CD14-positive monocyte (primary cell): ENCODE measurements around the gene PTRHD1. TPM values are rescaled to one million over a fixed set of nuclear protein-coding genes. Genes with fewer than 3 reads are reported as not detected.

ENCODE experiments used
- DNase-seq, 3 donors: peaks; one replicate each; pipeline ENCODE4 v3.0.0-alpha.2; 2011 to 2022
- H2AFZ ChIP-seq: 2 replicates; pipeline ENCODE4 v1.6.0; 2012; ENCODE audit warnings: mild to moderate bottlenecking, low read depth, low read length, inconsistent platforms; ENCODE audit not compliant: insufficient read depth, poor library complexity, severe bottlenecking
- H3K27ac ChIP-seq, 2 donors: 1 replicate in 1 of 2; 2 replicates in 1 of 2; pipeline ENCODE4 v1.5.1; 2012 to 2013; ENCODE audit warnings: low read length in 2 of 2, control low read depth in 1 of 2, inconsistent platforms in 1 of 2, low read depth in 1 of 2, mild to moderate bottlenecking in 1 of 2
- H3K27me3 ChIP-seq, 2 donors: one replicate each; pipeline versions ENCODE4 v1.6.0 to v1.6.1; 2011 to 2013; ENCODE audit warnings: low read length in 2 of 2; ENCODE audit not compliant: control insufficient read depth in 2 of 2, insufficient read depth in 2 of 2
- H3K36me3 ChIP-seq, 2 donors: replicated peaks in 1 of 2; 1 replicate in 1 of 2; 2 replicates in 1 of 2; pipeline versions ENCODE4 v1.5.1 to v1.6.1; 2012 to 2013; ENCODE audit warnings: low read length in 2 of 2, control low read depth in 1 of 2, inconsistent platforms in 1 of 2, mild to moderate bottlenecking in 1 of 2; ENCODE audit not compliant: insufficient read depth in 2 of 2, control insufficient read depth in 1 of 2
- H3K4me1 ChIP-seq, 2 donors: 1 replicate in 1 of 2; 2 replicates in 1 of 2; pipeline versions ENCODE4 v1.5.1 to v1.6.1; 2012 to 2013; ENCODE audit warnings: low read length in 2 of 2, control low read depth in 1 of 2, inconsistent platforms in 1 of 2, mild to moderate bottlenecking in 1 of 2, moderate library complexity in 1 of 2; ENCODE audit not compliant: insufficient read depth in 2 of 2, control insufficient read depth in 1 of 2
- H3K4me2 ChIP-seq: replicated peaks from 2 replicates; pipeline ENCODE3; 2012; ENCODE audit warnings: low read length, moderate library complexity, mild to moderate bottlenecking; ENCODE audit not compliant: poor library complexity, severe bottlenecking; ENCODE audit errors: extremely low read depth
- H3K4me3 ChIP-seq, 3 experiments: fragments of 200-600 bp in 1 of 3; sonication (generic) in 1 of 3; replicated peaks in 1 of 3; 1 replicate in 2 of 3; 2 replicates in 1 of 3; pipeline ENCODE4 v1.5.1; 2011 to 2013; ENCODE audit warnings: low read length in 3 of 3, mild to moderate bottlenecking in 3 of 3, control low read depth in 2 of 3, low read depth in 2 of 3, inconsistent platforms in 1 of 3, moderate library complexity in 1 of 3
- H3K79me2 ChIP-seq: 2 replicates; pipeline ENCODE4 v1.6.0; 2012; ENCODE audit warnings: mild to moderate bottlenecking, control low read depth, inconsistent platforms, low read length, moderate library complexity; ENCODE audit not compliant: insufficient read depth
- H3K9ac ChIP-seq: 2 replicates; pipeline ENCODE4 v1.6.0; 2017; ENCODE audit warnings: low read length, mild to moderate bottlenecking; ENCODE audit not compliant: insufficient read depth, poor library complexity, severe bottlenecking
- H3K9me3 ChIP-seq, 2 donors: replicated peaks in 1 of 2; 1 replicate in 1 of 2; 2 replicates in 1 of 2; pipeline versions ENCODE4 v1.5.1 to v1.6.1; 2012 to 2013; ENCODE audit warnings: low read length in 2 of 2, control low read depth in 1 of 2; ENCODE audit not compliant: control insufficient read depth in 1 of 2, insufficient read depth in 1 of 2
- H4K20me1 ChIP-seq: 2 replicates; pipeline ENCODE4 v1.6.0; 2012; ENCODE audit warnings: mild to moderate bottlenecking, low read length, control low read depth, moderate library complexity; ENCODE audit not compliant: insufficient read depth
- H3K27ac Mint-ChIP-seq, 7 donors: one replicate each; pipeline ENCODE4 v1.8.0; 2020; ENCODE audit warnings: mild to moderate bottlenecking in 7 of 7, mixed read lengths in 7 of 7, moderate library complexity in 6 of 7, inconsistent platforms in 2 of 7
- H3K27me3 Mint-ChIP-seq, 3 donors: one replicate each; pipeline ENCODE4 v1.8.0; 2021 to 2022; ENCODE audit warnings: low read depth in 3 of 3, mild to moderate bottlenecking in 3 of 3, mixed read lengths in 3 of 3, moderate library complexity in 3 of 3, inconsistent platforms in 1 of 3
- H3K36me3 Mint-ChIP-seq, 2 donors: one replicate each; pipeline ENCODE4 v1.8.0; 2020; ENCODE audit warnings: mixed read lengths in 2 of 2, inconsistent platforms in 1 of 2, mild to moderate bottlenecking in 1 of 2
- H3K4me1 Mint-ChIP-seq: one replicate; pipeline ENCODE4 v1.8.0; 2020; ENCODE audit warnings: mild to moderate bottlenecking, mixed read lengths
- H3K4me3 Mint-ChIP-seq, 2 donors: one replicate each; pipeline ENCODE4 v1.8.0; 2020; ENCODE audit warnings: mild to moderate bottlenecking in 2 of 2, mixed read lengths in 2 of 2, moderate library complexity in 1 of 2
- H3K9me3 Mint-ChIP-seq, 7 donors: one replicate each; pipeline ENCODE4 v1.8.0; 2020 to 2022; ENCODE audit warnings: mixed read lengths in 7 of 7, mild to moderate bottlenecking in 6 of 7, moderate library complexity in 6 of 7, inconsistent platforms in 2 of 7
- WGBS: methylation state at CpG from one replicate; pipeline ENCODE4 v1.1.5; 2013; ENCODE audit warnings: missing lambda C conversion rate; ENCODE audit not compliant: insufficient coverage; 5-methylcytosine and 5-hydroxymethylcytosine counted together
- intact Hi-C, 2 donors: fragments of 100-400 bp; cut with micrococcal nuclease; formaldehyde crosslinking; loops; one replicate each; pipeline versions ENCODE4 v1.15.0 to v1.15.1; 2023
- polyA plus RNA-seq, 3 donors: library from polyadenylated mRNA; depleted of rRNA in 1 of 3; unstranded in 2 of 3; stranded (reverse) in 1 of 3; fragments of 300-500 nt in 2 of 3; fragments of >200 nt in 1 of 3; fragmentation: Illumina TruSeq in 2 of 3; gene quantifications; 1 replicate in 2 of 3; 2 replicates in 1 of 3; pipeline ENCODE4 v1.2.3, GENCODE V29; 2012 to 2021
- TF ChIP-seq, protein P1 (sequence below): fragments of 200-600 bp; IDR thresholded peaks from one replicate; pipeline ENCODE4 v1.8.0; 2022; ENCODE audit warnings: antibody characterized with exemption, mild to moderate bottlenecking

Gene PTRHD1
- polyA plus RNA-seq, 3 donors = 20.3 to 86.2 (median 78.6) TPM

DNA sequence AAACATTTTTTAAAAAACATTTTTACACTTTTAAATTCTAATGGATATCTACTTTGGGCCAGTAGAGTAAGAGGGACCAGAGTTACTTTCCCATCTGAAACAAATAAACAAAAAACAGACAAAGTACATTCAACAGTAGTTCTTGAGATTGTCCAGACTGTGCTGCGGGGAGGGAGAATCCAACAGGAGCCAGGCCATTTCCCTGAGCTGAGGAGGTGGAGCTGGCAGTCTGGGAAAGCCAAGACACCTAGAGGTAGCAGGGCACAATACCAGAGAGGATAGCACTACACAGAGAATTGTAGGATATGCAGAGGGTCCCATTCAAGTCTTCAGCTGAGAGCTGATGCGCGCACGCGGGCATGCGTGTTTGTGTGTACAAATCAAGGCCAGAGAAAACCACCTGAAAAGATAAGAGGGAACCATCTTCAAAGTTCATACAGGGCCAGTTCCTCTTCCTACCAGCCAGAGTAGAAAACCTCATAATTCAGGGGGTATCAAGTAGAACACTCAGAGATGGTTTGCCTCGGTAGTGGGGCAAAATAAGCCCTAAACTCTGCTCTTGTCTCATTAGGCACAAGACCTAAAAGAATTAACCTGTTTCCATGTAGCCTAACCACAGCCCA is 44.0 kb downstream of the PTRHD1 start:
- Histone ChIP-seq H3K27me3 (no peaks in the 10 kb centered on the region), H3K9ac (no peak overlapping the region), H4K20me1 (peaks cover 3% of the 10 kb centered on the region), H3K4me1 (no peaks in the 10 kb centered on the region), H3K79me2 (no peaks in the 10 kb centered on the region), H3K27ac (no peak overlapping the region), H3K36me3 (peaks cover 41 to 86% of the 10 kb centered on the region in 2 donors), H3K4me3 (no peak overlapping the region), H3K9me3 (no peaks in the 10 kb centered on the region), H2AFZ (no peak overlapping the region), H3K4me2 (no peak overlapping the region)
- Mint-ChIP-seq H3K36me3 (peaks cover 32 to 57% of the 10 kb centered on the region in 2 donors), H3K4me3 (no peak overlapping the region), H3K27ac (peak overlapping the region in 1 of 7 donors; percentile 11), H3K27me3 (peaks cover 0 to 1% (median 0%) of the 10 kb centered on the region in 3 donors), H3K4me1 (no peaks in the 10 kb centered on the region), H3K9me3 (no peaks in the 10 kb centered on the region)
- TF ChIP-seq, protein P1, sequence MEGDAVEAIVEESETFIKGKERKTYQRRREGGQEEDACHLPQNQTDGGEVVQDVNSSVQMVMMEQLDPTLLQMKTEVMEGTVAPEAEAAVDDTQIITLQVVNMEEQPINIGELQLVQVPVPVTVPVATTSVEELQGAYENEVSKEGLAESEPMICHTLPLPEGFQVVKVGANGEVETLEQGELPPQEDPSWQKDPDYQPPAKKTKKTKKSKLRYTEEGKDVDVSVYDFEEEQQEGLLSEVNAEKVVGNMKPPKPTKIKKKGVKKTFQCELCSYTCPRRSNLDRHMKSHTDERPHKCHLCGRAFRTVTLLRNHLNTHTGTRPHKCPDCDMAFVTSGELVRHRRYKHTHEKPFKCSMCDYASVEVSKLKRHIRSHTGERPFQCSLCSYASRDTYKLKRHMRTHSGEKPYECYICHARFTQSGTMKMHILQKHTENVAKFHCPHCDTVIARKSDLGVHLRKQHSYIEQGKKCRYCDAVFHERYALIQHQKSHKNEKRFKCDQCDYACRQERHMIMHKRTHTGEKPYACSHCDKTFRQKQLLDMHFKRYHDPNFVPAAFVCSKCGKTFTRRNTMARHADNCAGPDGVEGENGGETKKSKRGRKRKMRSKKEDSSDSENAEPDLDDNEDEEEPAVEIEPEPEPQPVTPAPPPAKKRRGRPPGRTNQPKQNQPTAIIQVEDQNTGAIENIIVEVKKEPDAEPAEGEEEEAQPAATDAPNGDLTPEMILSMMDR = no peak
- no peak for DNase-seq
- 100% methylated on average over 6 of the region's 7 CpGs for WGBS
- intact Hi-C loops = no loop called here

DNA sequence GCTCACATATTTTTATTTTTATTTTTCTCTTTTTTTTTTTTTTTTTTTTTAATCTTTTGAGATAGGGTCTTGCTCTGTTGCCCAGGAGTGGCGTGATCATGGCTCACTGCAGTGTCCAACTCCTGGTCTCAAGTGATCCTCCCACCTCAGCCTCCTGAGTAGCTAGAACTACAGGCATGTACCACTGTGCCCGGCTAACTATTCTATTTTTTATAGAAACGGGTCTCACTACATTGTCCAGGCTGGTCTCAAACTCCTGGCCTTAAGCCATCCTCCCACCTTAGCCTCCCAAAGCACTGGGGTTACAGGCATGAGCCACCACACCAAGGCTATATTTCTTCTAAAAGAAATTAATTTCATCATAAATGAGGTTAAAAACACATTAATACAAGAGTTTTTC is 45.9 kb downstream of the PTRHD1 start:
- peaks cover 36 to 85% of the 10 kb centered on the region in 2 donors for H3K36me3 ChIP-seq
- H3K79me2 ChIP-seq = no peaks in the 10 kb centered on the region
- Mint-ChIP-seq H3K9me3 (no peaks in the 10 kb centered on the region), H3K4me1 (no peaks in the 10 kb centered on the region), H3K27ac (no peak overlapping the region), H3K36me3 (peaks cover 48 to 68% of the 10 kb centered on the region in 2 donors), H3K27me3 (peaks cover 0 to 1% (median 0%) of the 10 kb centered on the region in 3 donors), H3K4me3 (no peak overlapping the region)
- no peaks in the 10 kb centered on the region for H3K9me3 ChIP-seq
- H3K9ac ChIP-seq = no peak overlapping the region
- H3K4me3 ChIP-seq = no peak overlapping the region
- no peak overlapping the region for H3K4me2 ChIP-seq
- no peaks in the 10 kb centered on the region for H3K4me1 ChIP-seq
- TF ChIP-seq, protein P1 = no peak
- no peaks in the 10 kb centered on the region for H3K27me3 ChIP-seq
- no peak overlapping the region for H2AFZ ChIP-seq
- intact Hi-C loops = no loop called here
- peaks cover 8% of the 10 kb centered on the region for H4K20me1 ChIP-seq
- no peak overlapping the region for H3K27ac ChIP-seq
- WGBS = 100% methylated on average over 2 of the region's 3 CpGs
- DNase-seq = no peak
